Stimulated activated CD8-positive, alpha-beta memory T cell treated with anti-CD3 and anti-CD28 coated beads, Interleukin-4, amount 100 ng/mL, for 1 hour (primary cell): ENCODE measurements around the gene AAK1.

Source experiments
- DNase-seq, 2 donors: peaks; one replicate each; pipeline ENCODE4 v3.0.0-alpha.2; 2020; ENCODE audit warnings: low read depth in 2 of 2, low spot score in 1 of 2

AAK1 gene

GRCh38 chr2:69546646-69547045 lies 96.9 kb downstream of the AAK1 start:
- no peak for DNase-seq

- DNase-seq, result no peak
Measured at GRCh38 chr2:69545477-69545932, 98.0 kb downstream of the AAK1 start.

GRCh38 chr2:69544951-69545350 lies 98.6 kb downstream of the AAK1 start:
- no peak for DNase-seq

GRCh38 chr2:69539549-69539908 lies 104.0 kb downstream of the AAK1 start:
- no peak for DNase-seq

GRCh38 chr2:69538872-69539548 lies 104.5 kb downstream of the AAK1 start:
- no peak for DNase-seq

- DNase-seq, result no peak
Measured at GRCh38 chr2:69538249-69538648, 105.3 kb downstream of the AAK1 start.

GRCh38 chr2:69535817-69536241 lies 107.7 kb downstream of the AAK1 start:
- DNase-seq, result no peak

- DNase-seq, result no peak
Measured at GRCh38 chr2:69531186-69531585, 112.4 kb downstream of the AAK1 start.

GRCh38 chr2:69529480-69529879 lies 114.1 kb downstream of the AAK1 start:
- no peak for DNase-seq

GRCh38 chr2:69525261-69525660 lies 118.3 kb downstream of the AAK1 start:
- no peak for DNase-seq

- DNase-seq, result no peak
Measured at GRCh38 chr2:69524799-69525198, 118.7 kb downstream of the AAK1 start.

- no peak for DNase-seq
Measured at GRCh38 chr2:69521747-69522146, 121.8 kb downstream of the AAK1 start.

- no peak for DNase-seq
Measured at GRCh38 chr2:69518841-69519240, 124.7 kb downstream of the AAK1 start.

- no peak for DNase-seq
Measured at GRCh38 chr2:69517410-69517809, 126.1 kb downstream of the AAK1 start.

GRCh38 chr2:69514819-69515218 lies 128.7 kb downstream of the AAK1 start:
- DNase-seq, result no peak

- no peak for DNase-seq
Measured at GRCh38 chr2:69514406-69514805, 129.1 kb downstream of the AAK1 start.

GRCh38 chr2:69512446-69512845 lies 131.1 kb downstream of the AAK1 start:
- DNase-seq, result no peak

- no peak for DNase-seq
Measured at GRCh38 chr2:69510204-69510603, 133.3 kb downstream of the AAK1 start.

- DNase-seq, result no peak
Measured at GRCh38 chr2:69509750-69510140, 133.8 kb downstream of the AAK1 start.

- DNase-seq, result no peak
Measured at GRCh38 chr2:69509011-69509749, 134.4 kb downstream of the AAK1 start.

GRCh38 chr2:69505710-69506109 lies 137.8 kb downstream of the AAK1 start:
- no peak for DNase-seq

- DNase-seq, result no peak
Measured at GRCh38 chr2:69501301-69501700, 142.2 kb downstream of the AAK1 start.

- no peak for DNase-seq
Measured at GRCh38 chr2:69499966-69500365, 143.6 kb downstream of the AAK1 start.
